NOMO-1 treated with DMSO at 0.1 percent for 48 hours (cell line): ENCODE data around the gene PDGFD.

Experiments
- DNase-seq: peaks from one replicate; lab custom pipeline; 2025; ENCODE audit not compliant: unreplicated experiment; lab: John Stamatoyannopoulos, UW

Gene PDGFD

GRCh38 chr11:104095791-104096190, 68.2 kb downstream of the PDGFD start:
- no peak for DNase-seq

- no peak for DNase-seq
These were observed 69.4 kb downstream of the PDGFD start for GRCh38 chr11:104094576-104094975.

DNA sequence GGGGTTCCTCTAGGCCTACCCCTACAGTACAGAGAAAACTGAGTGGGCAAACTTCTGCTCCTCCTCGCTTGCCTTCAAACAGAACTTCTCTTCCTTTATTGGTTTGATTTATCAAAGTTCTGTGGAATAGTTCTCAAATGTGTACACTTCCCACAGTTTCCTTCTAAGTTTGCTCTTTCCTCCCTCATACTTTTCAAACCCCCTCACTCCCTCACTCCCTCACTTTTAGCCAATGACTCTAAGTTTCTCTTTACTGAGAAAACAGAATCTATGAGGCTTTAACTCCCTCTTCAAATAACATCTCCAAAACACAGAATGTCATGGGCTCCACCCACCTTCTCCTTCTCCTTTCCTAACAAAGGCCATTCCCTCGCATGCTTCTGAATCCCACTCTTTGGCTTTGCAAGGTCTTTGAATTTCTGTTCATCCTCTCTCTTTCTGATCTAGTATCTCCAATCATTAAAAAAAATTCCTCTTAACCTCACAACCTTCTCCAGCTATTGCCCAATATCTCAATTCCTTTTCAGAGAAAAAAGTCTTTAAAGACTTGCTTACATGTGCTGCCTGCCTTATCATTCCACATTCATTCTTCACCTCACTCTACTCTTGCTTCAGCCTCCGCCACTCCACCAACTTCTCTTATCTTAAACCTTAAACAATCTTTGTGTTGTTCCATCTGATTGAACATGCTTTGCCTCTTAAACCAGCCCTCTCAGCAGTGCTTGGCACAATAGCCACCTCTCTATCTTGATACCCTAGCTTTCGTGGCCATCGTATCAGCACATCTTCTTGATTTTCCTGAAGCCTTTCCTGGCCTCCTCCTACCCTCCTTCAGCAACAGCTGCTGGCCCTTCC, 70.3 kb downstream of the PDGFD start:
- no peak for DNase-seq

- no peak for DNase-seq
These were observed 71.2 kb downstream of the PDGFD start for GRCh38 chr11:104092744-104093143.

- DNase-seq = no peak
These were observed 72.5 kb downstream of the PDGFD start for GRCh38 chr11:104091281-104092096.

GRCh38 chr11:104090767-104091166, 73.2 kb downstream of the PDGFD start:
- no peak for DNase-seq

- DNase-seq = no peak
These were observed 74.5 kb downstream of the PDGFD start for GRCh38 chr11:104089481-104089880.

- DNase-seq = no peak
These were observed 77.3 kb downstream of the PDGFD start for GRCh38 chr11:104086621-104087020.

- no peak for DNase-seq
These were observed 85.0 kb downstream of the PDGFD start for GRCh38 chr11:104078995-104079394.

DNA sequence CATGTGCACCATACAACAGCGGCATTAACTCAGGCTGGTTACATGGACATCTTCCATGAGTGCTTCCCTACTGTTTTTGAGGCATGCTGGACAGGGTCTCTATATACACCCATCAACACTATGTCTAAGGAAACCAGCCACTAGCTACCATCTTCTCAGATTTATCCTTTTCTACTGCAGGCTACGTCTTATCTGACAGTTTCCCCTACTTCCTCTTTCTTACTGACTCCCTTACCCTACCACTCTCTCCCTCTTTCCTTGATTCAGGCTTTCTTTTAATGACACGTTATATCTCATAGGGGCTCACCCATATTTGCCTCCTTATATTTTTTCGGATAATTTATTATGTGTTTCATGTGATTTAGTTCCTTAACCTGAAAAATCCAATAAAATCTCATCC, 85.7 kb downstream of the PDGFD start:
- peak; percentile 49 for DNase-seq

- DNase-seq = no peak
These were observed 87.5 kb downstream of the PDGFD start for GRCh38 chr11:104076455-104076854.

GRCh38 chr11:104075706-104076105, 88.2 kb downstream of the PDGFD start:
- peak; percentile 77 for DNase-seq

DNA sequence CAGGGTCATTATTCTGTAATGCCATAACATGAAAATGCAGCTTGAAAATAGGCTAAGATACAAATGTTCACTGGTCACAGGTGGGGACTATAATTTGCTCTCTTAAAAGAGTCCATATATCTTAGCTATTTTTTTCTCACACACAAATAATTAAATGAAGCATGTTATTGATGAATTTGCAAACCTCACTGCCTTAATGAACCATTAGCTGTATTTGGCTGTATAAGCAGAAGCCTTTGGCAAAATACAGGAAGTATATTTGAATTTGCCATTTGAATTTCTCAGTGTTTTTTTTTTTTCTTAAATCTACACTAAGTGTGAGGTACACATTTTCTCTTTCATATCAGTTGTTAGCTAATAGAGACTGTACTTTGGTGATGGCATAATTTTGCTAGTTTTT, 88.9 kb downstream of the PDGFD start:
- DNase-seq = no peak

- peak; percentile 97 for DNase-seq
These were observed 89.8 kb downstream of the PDGFD start for GRCh38 chr11:104073950-104074705.

DNA sequence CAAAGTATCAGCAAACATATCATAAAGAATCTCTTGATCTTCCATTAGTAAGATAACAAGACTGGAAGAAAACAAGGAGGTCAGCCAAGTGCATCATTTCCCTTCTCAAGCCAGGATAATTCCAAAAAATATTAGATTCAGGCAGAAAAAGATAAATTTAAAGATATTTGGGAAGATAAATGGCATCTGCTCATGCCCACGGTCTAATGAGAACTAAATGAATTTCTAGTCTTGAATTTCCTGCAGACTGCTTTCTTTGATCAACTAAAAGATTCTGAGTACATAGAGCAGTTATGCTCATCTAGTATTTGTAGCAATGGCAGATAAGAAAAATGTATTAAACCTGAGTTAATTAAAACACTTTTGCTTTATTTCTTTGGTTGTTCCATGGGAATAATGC, 96.4 kb downstream of the PDGFD start:
- DNase-seq = no peak

- DNase-seq = peak; percentile 69
These were observed 99.8 kb downstream of the PDGFD start for GRCh38 chr11:104064034-104064630.

- DNase-seq = peak; percentile 80
These were observed 102.0 kb downstream of the PDGFD start for GRCh38 chr11:104061853-104062521.

DNA sequence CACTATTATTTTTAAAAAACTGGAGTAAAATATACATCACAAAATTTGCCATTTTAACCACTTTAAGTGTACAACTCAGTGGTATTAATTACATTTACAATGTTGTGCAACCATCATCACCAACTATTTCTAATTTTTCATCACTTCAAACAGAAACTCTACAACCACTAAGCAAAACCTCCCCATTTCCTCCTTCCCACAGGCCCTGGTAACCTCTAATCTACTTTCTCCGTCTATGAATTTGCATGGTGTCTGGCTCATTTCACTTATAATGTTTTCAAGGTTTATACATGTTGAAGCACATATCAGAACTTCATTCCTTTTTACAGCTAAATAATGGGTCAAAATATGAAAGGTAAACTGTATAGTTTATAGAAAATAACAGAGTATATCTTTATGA, 103.1 kb downstream of the PDGFD start:
- peak; percentile 70 for DNase-seq

DNA sequence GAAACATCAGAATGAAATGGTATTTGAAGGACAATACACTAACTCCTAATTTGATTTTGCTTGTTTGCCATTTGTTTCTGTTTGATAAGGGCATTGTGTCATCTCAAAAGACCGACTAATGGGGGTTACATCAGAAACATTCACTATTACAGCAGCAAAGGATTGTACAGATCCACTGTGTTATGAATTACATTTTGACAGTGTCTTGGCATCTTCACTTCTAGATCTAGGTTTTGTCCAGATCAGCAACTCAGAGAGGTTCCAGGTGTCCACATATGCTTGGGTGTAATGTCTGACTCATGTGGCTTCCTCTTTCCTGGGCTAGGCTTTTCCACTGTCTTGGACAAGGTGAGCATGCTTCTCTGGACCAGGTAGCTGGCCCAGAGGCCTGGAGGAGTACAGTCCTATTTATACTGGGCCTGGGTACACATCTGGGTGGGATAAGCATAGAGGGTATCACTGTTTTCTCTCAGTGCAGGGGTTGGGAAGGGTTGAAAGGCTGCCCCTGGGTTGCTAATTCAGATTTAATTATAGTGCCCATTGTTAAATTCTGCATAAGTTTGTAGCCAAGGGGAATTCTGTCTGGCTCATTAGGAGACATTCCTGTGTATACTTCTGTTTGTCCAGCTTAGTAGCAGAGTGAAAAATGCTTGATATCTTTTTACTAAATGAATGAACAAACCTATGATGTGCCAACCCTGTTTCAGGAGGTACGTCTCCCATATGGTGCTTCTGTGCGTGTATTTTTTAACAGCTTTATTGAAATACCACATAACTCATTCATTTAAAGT, 103.7 kb downstream of the PDGFD start:
- DNase-seq = peak; percentile 39

GRCh38 chr11:104058680-104059079, 105.3 kb downstream of the PDGFD start:
- DNase-seq = no peak
